ENCODE measurements around the gene LYPLAL1.

Gene LYPLAL1

DNA sequence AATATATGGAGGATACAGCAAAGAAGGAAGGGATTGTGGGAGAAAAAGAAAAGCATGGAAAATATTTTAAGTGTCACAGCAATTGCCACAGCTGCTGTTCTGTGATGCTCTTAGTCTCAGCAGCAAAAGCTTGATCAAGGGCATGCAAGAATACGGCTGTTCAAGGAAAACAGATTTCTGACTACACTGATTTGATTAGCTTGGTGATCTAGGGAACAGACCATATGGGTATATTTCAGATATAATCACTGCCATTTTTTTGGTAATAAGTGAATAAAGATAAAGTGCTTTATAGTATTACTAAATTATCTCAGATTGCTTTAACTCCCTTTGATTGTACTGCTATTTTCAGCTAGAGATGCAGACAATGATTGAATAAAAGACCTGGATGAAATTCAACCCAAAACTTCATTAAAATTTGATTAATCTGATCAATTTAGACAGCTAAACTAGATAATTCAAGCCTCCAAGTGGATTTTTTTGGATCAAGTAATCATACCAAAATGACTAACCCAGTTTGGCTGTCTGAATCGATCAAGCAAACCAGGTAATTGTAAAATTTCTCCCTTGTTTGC lies 33.3 kb upstream of the LYPLAL1 start:
- no peak overlapping the region for H2AFZ ChIP-seq (ENCODE audit: low read depth, low read length)

DNA sequence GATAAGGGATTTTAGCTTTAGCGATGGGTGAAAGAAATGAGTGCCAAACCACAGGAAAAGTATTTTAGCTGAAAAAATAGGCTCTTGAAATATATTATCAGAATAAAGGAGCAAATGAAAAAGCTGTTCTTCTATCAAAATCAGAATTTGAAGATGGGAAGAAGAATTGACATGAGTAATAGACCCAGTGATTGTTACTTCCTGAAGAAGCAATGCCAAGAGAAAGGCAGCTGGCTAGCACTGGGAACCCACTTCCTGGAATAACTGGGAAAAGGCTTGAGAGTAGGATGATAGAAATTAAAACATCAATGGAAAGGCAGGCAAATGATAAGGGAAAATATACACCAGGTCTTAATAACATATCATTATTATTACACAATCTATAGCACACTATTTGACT lies 29.9 kb upstream of the LYPLAL1 start:
- Histone ChIP-seq H4K91ac (ENCODE audit: low read length) (no peak overlapping the region), H3K18ac (ENCODE audit: low read depth in 1 of 2, low read length in 2 of 2) (no peak overlapping the region), H4K8ac (ENCODE audit: low read length) (no peak overlapping the region), H2AK5ac (ENCODE audit: low read length, severe bottlenecking) (no peak overlapping the region), H3K23ac (ENCODE audit: low read length in 2 of 2) (no peak overlapping the region), H2BK5ac (ENCODE audit: low read depth, low read length, poor library complexity, severe bottlenecking) (no peak overlapping the region), H3K9me3 (ENCODE audit: control insufficient read depth, low read length) (no peaks in the 10 kb centered on the region), H3K79me1 (replicated peaks; ENCODE audit: low read length, poor library complexity, severe bottlenecking) (no peaks in the 10 kb centered on the region), H2BK120ac (ENCODE audit: low read depth, low read length) (no peak overlapping the region), H3K4me1 (ENCODE audit: control insufficient read depth, insufficient read depth, low read depth, low read length) (no peaks in the 10 kb centered on the region), H3K4me3 (ENCODE audit: insufficient read depth in 1 of 2, low read depth in 1 of 2, low read length in 2 of 2) (no peak overlapping the region), H3K27ac (ENCODE audit: low read length, poor library complexity, severe bottlenecking) (no peak overlapping the region), H2BK15ac (ENCODE audit: low read depth, poor library complexity, severe bottlenecking) (no peak overlapping the region), H3K14ac (ENCODE audit: low read length in 2 of 2) (no peak overlapping the region), H2AFZ (ENCODE audit: low read depth, low read length) (no peak overlapping the region), H3K27me3 (ENCODE audit: control insufficient read depth in 1 of 2, insufficient read depth in 1 of 2, low read length in 2 of 2) (no peaks in the 10 kb centered on the region), H3K4ac (ENCODE audit: low read depth in 1 of 2, low read length in 2 of 2) (no peak overlapping the region), H3K9ac (ENCODE audit: low read length) (no peak overlapping the region), H3K4me2 (ENCODE audit: low read length, poor library complexity, severe bottlenecking) (no peak overlapping the region), H2BK12ac (ENCODE audit: low read length in 2 of 2) (no peak overlapping the region), H3K36me3 (ENCODE audit: control insufficient read depth in 1 of 2, insufficient read depth in 2 of 2, low read depth in 1 of 2, low read length in 2 of 2) (no peaks in the 10 kb centered on the region)
- 90% methylated on average over 1 of the region's 1 CpG for WGBS
- DNase-seq, result no peak

More for the DNA sequence above, 33.3 kb upstream of the LYPLAL1 start:
- no peaks in the 10 kb centered on the region for H3K4me1 ChIP-seq (ENCODE audit: control insufficient read depth, insufficient read depth, low read depth, low read length)
- no peak overlapping the region for H2AK5ac ChIP-seq (ENCODE audit: low read length, severe bottlenecking)
- H3K36me3 ChIP-seq (ENCODE audit: control insufficient read depth in 1 of 2, insufficient read depth in 2 of 2, low read depth in 1 of 2, low read length in 2 of 2), result no peaks in the 10 kb centered on the region
- H3K18ac ChIP-seq (ENCODE audit: low read depth in 1 of 2, low read length in 2 of 2), result no peak overlapping the region
- no peak overlapping the region for H3K4me2 ChIP-seq (ENCODE audit: low read length, poor library complexity, severe bottlenecking)
- H3K27me3 ChIP-seq (ENCODE audit: control insufficient read depth in 1 of 2, insufficient read depth in 1 of 2, low read length in 2 of 2), result no peaks in the 10 kb centered on the region
- no peak overlapping the region for H3K27ac ChIP-seq (ENCODE audit: low read length, poor library complexity, severe bottlenecking)
- H2BK5ac ChIP-seq (ENCODE audit: low read depth, low read length, poor library complexity, severe bottlenecking), result no peak overlapping the region
- no peak for DNase-seq
- H3K79me1 ChIP-seq (replicated peaks; ENCODE audit: low read length, poor library complexity, severe bottlenecking), result no peaks in the 10 kb centered on the region
- no peak overlapping the region for H3K14ac ChIP-seq (ENCODE audit: low read length in 2 of 2)
- WGBS, result 0% methylated on average over 1 of the region's 2 CpGs
- no peak overlapping the region for H3K23ac ChIP-seq (ENCODE audit: low read length in 2 of 2)
- no peak overlapping the region for H2BK120ac ChIP-seq (ENCODE audit: low read depth, low read length)
- H3K4ac ChIP-seq (ENCODE audit: low read depth in 1 of 2, low read length in 2 of 2), result no peak overlapping the region
- no peak overlapping the region for H2BK12ac ChIP-seq (ENCODE audit: low read length in 2 of 2)
- no peak overlapping the region for H4K8ac ChIP-seq (ENCODE audit: low read length)
- H4K91ac ChIP-seq (ENCODE audit: low read length), result no peak overlapping the region
- no peak overlapping the region for H3K9ac ChIP-seq (ENCODE audit: low read length)
- H3K4me3 ChIP-seq (ENCODE audit: insufficient read depth in 1 of 2, low read depth in 1 of 2, low read length in 2 of 2), result no peak overlapping the region
- no peaks in the 10 kb centered on the region for H3K9me3 ChIP-seq (ENCODE audit: control insufficient read depth, low read length)
- H2BK15ac ChIP-seq (ENCODE audit: low read depth, poor library complexity, severe bottlenecking), result no peak overlapping the region

DNA sequence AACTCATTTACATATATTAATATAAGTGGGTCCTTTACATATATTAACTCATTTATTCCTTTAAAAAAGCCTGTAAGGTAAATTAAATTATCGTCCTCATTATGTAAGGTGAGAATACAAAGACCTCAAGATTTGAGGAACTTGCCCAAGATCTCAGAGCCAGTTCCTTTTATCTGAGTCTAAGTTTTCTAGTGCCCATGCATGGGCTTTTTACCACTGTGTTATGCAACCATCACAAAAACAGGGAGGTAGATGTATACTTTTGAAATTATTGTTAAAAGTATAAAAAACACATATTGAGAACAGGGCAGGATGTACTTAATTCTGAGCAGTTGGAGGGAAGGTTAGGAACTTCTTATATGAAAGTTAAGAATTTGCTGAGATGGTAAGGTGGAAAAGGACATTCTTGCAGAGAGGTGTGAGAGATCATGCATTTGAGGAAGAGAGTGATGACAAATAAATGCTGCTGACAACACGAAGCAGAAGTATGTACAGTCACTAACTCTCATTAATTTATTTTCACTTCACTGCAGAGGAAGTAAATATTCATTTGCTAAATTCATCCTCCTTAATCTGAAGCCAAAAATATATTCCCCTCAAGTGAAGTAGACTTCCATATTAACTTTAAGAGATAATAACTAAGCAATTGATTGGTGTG lies 28.9 kb upstream of the LYPLAL1 start:
- no peak overlapping the region for H3K4me3 ChIP-seq (ENCODE audit: insufficient read depth in 1 of 2, low read depth in 1 of 2, low read length in 2 of 2)
- H2BK15ac ChIP-seq (ENCODE audit: low read depth, poor library complexity, severe bottlenecking), result no peak overlapping the region
- H2AFZ ChIP-seq (ENCODE audit: low read depth, low read length), result no peak overlapping the region
- no peaks in the 10 kb centered on the region for H3K79me1 ChIP-seq (replicated peaks; ENCODE audit: low read length, poor library complexity, severe bottlenecking)
- H3K4me1 ChIP-seq (ENCODE audit: control insufficient read depth, insufficient read depth, low read depth, low read length), result no peaks in the 10 kb centered on the region
- no peak overlapping the region for H2BK12ac ChIP-seq (ENCODE audit: low read length in 2 of 2)
- no peak overlapping the region for H4K8ac ChIP-seq (ENCODE audit: low read length)
- H3K9ac ChIP-seq (ENCODE audit: low read length), result no peak overlapping the region
- no peak for DNase-seq
- no peak overlapping the region for H3K18ac ChIP-seq (ENCODE audit: low read depth in 1 of 2, low read length in 2 of 2)
- WGBS, result 33% methylated on average over 1 of the region's 2 CpGs
- no peak overlapping the region for H3K27ac ChIP-seq (ENCODE audit: low read length, poor library complexity, severe bottlenecking)
- H3K4ac ChIP-seq (ENCODE audit: low read depth in 1 of 2, low read length in 2 of 2), result no peak overlapping the region
- H3K27me3 ChIP-seq (ENCODE audit: control insufficient read depth in 1 of 2, insufficient read depth in 1 of 2, low read length in 2 of 2), result no peaks in the 10 kb centered on the region
- H4K91ac ChIP-seq (ENCODE audit: low read length), result no peak overlapping the region
- no peak overlapping the region for H2BK120ac ChIP-seq (ENCODE audit: low read depth, low read length)
- no peak overlapping the region for H2BK5ac ChIP-seq (ENCODE audit: low read depth, low read length, poor library complexity, severe bottlenecking)
- H3K4me2 ChIP-seq (ENCODE audit: low read length, poor library complexity, severe bottlenecking), result no peak overlapping the region
- H3K23ac ChIP-seq (ENCODE audit: low read length in 2 of 2), result no peak overlapping the region
- H3K9me3 ChIP-seq (ENCODE audit: control insufficient read depth, low read length), result no peaks in the 10 kb centered on the region
- H2AK5ac ChIP-seq (ENCODE audit: low read length, severe bottlenecking), result no peak overlapping the region
- H3K36me3 ChIP-seq (ENCODE audit: control insufficient read depth in 1 of 2, insufficient read depth in 2 of 2, low read depth in 1 of 2, low read length in 2 of 2), result no peaks in the 10 kb centered on the region
- no peak overlapping the region for H3K14ac ChIP-seq (ENCODE audit: low read length in 2 of 2)

DNA sequence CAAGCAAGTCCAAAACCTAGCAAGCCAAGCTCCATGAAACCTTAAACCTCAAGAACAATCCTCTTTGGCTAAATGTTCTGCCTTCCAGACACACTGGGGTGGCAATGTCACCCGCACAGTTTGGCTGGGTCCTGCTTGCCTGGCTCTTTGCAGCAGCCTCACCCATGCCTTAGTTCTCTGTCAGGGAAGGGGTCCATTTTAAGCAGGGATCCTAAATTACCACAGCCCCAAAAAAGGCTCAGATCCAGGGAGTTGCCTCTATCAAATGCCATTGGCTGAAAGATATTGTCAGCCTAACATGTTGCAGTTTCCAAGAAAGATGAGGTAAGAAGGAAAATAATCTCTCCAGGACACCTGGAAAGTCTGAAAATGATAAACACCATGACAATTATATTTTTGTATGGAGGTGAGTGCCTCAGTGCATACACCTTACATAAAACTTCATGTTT lies 26.1 kb upstream of the LYPLAL1 start:
- Histone ChIP-seq H2BK12ac (ENCODE audit: low read length in 2 of 2) (no peak overlapping the region), H3K27ac (ENCODE audit: low read length, poor library complexity, severe bottlenecking) (no peak overlapping the region), H3K4me3 (ENCODE audit: insufficient read depth in 1 of 2, low read depth in 1 of 2, low read length in 2 of 2) (no peak overlapping the region), H2BK15ac (ENCODE audit: low read depth, poor library complexity, severe bottlenecking) (no peak overlapping the region), H2AFZ (ENCODE audit: low read depth, low read length) (no peak overlapping the region), H3K9me3 (ENCODE audit: control insufficient read depth, low read length) (no peaks in the 10 kb centered on the region), H3K14ac (ENCODE audit: low read length in 2 of 2) (no peak overlapping the region), H2AK5ac (ENCODE audit: low read length, severe bottlenecking) (peak overlapping the region; percentile 77), H2BK120ac (ENCODE audit: low read depth, low read length) (no peak overlapping the region), H2BK5ac (ENCODE audit: low read depth, low read length, poor library complexity, severe bottlenecking) (peak overlapping the region; percentile 31), H3K23ac (ENCODE audit: low read length in 2 of 2) (no peak overlapping the region), H4K8ac (ENCODE audit: low read length) (no peak overlapping the region), H3K4ac (ENCODE audit: low read depth in 1 of 2, low read length in 2 of 2) (no peak overlapping the region), H3K9ac (ENCODE audit: low read length) (no peak overlapping the region), H3K79me1 (replicated peaks; ENCODE audit: low read length, poor library complexity, severe bottlenecking) (no peaks in the 10 kb centered on the region), H3K4me1 (ENCODE audit: control insufficient read depth, insufficient read depth, low read depth, low read length) (no peaks in the 10 kb centered on the region), H3K4me2 (ENCODE audit: low read length, poor library complexity, severe bottlenecking) (no peak overlapping the region), H4K91ac (ENCODE audit: low read length) (no peak overlapping the region), H3K27me3 (ENCODE audit: control insufficient read depth in 1 of 2, insufficient read depth in 1 of 2, low read length in 2 of 2) (no peaks in the 10 kb centered on the region), H3K18ac (ENCODE audit: low read depth in 1 of 2, low read length in 2 of 2) (no peak overlapping the region), H3K36me3 (ENCODE audit: control insufficient read depth in 1 of 2, insufficient read depth in 2 of 2, low read depth in 1 of 2, low read length in 2 of 2) (no peaks in the 10 kb centered on the region)
- DNase-seq, result no peak
- 100% methylated on average over 1 of the region's 1 CpG for WGBS
